ENCODE measurements around the gene RHBDL2. TPM values are rescaled to one million over a fixed set of nuclear protein-coding genes. Genes with fewer than 3 reads are reported as not detected.

Gene RHBDL2
- total and polyA plus RNA-seq, 2 of the 4 experiments (the other 2 are of a cell fraction) = 0.36 to 0.38 TPM

- CTCF ChIA-PET = no interaction called here
- no TSS peak for BruUV-seq (replicated peaks)
- in situ Hi-C loops (cut with MboI; ENCODE audit: low sequenced_read_pairs) = no loop called here
These were observed 49.4 kb upstream of the RHBDL2 start, which contains the start of gene AKIRIN1 for GRCh38 chr1:38990738-38991637. Gene AKIRIN1 (plus strand): TSS chr1:38991276. CDS start chr1:38991381, 105 bp downstream.

More at GRCh38 chr1:38990738-38991637, 49.4 kb upstream of the RHBDL2 start, which contains the start of gene AKIRIN1:
- peaks cover 1% of the 10 kb centered on the region for H3K36me3 ChIP-seq (ENCODE audit: control insufficient read depth, insufficient read depth, low read length)
- peak within 1 kb of the TSS; percentile 30; the same call in 1 of the 2 replicates for H2AK5ac ChIP-seq (ENCODE audit: low read depth, low read length)
- H3K4ac ChIP-seq (ENCODE audit: low read depth, low read length) = peak within 1 kb of the TSS; percentile 85
- peak within 1 kb of the TSS; percentile 85 for H2BK5ac ChIP-seq (ENCODE audit: low read depth, low read length, poor library complexity, severe bottlenecking)
- peak within 1 kb of the TSS; percentile 45; the same call in 1 of the 2 replicates for H3K56ac ChIP-seq (ENCODE audit: extremely low read depth, insufficient read depth, low read length)
- POLR2A ChIA-PET (ENCODE audit: unreplicated experiment) = no interaction called here
- peak within 1 kb of the TSS; percentile 32 for H3K23ac ChIP-seq (ENCODE audit: low read depth, low read length)
- H3K27me3 ChIP-seq (ENCODE audit: control insufficient read depth, insufficient read depth, low read length) = no peaks in the 10 kb centered on the region
- peak within 1 kb of the TSS; percentile 85 for H2AFZ ChIP-seq (replicated peaks; ENCODE audit: low read length, poor library complexity)
- H3K9ac ChIP-seq (ENCODE audit: low read depth, low read length) = peak within 1 kb of the TSS; percentile 80
- H3K79me1 ChIP-seq (ENCODE audit: low read depth in 1 of 2, low read length in 2 of 2) = peaks cover 7 to 18% of the 10 kb centered on the region in 2 experiments; a peak in 2 of 4 replicates
- H2BK120ac ChIP-seq (ENCODE audit: low read depth, low read length) = peak within 1 kb of the TSS; percentile 28; the same call in 1 of the 2 replicates
- H4K20me1 ChIP-seq (ENCODE audit: insufficient read depth, low read length) = peaks cover 45% of the 10 kb centered on the region
- peak; percentile 94 for ATAC-seq (ENCODE audit: low read depth)
- peak within 1 kb of the TSS; percentile 45; the same call in 1 of the 3 replicates for H2BK15ac ChIP-seq (ENCODE audit: low read depth, low read length)
- DNase-seq = peak; percentile 95
- dilution Hi-C loops (cut with HindIII; ENCODE audit: low sequenced_read_pairs, unreplicated experiment) = no loop called here
- peak within 1 kb of the TSS; percentile 93 for H3K27ac ChIP-seq (ENCODE audit: insufficient read depth, low read length)
- H3K9me3 ChIP-seq (ENCODE audit: control insufficient read depth, insufficient read depth, low read length) = no peaks in the 10 kb centered on the region
- 0% methylated on average over 28 of the region's 76 CpGs; no CpG with 5 or more reads in 1 of the 2 experiments for WGBS, 2 experiments (ENCODE audit: extremely low coverage in 2 of 2, insufficient read length in 1 of 2)
- H4K91ac ChIP-seq (ENCODE audit: insufficient read depth, low read depth, low read length) = peak within 1 kb of the TSS; percentile 72
- peaks cover 3% of the 10 kb centered on the region; the same call in 1 of the 2 replicates for H3K9me1 ChIP-seq (ENCODE audit: insufficient read depth, low read length)
- peak within 1 kb of the TSS; percentile 98 for H3K4me2 ChIP-seq (ENCODE audit: low read depth, low read length)
- H3K18ac ChIP-seq (ENCODE audit: low read depth, low read length) = peak within 1 kb of the TSS; percentile 75
- peak within 1 kb of the TSS; percentile 90 for H4K5ac ChIP-seq (ENCODE audit: low read depth, low read length)
- peak within 1 kb of the TSS; percentile 74 for H3K14ac ChIP-seq (replicated peaks; ENCODE audit: low read depth, low read length)
- intact Hi-C loops (cut with micrococcal nuclease) = loop anchor here (2.0 kb wide), 1 partner anchor 132 kb away; the partner anchor contains the start of gene RRAGC
- TF ChIP-seq FOS (IDR thresholded peaks at IDR 0.05; ENCODE audit: low read depth, low read length) (no peak), BHLHE40 (IDR thresholded peaks at IDR 0.05; ENCODE audit: low read depth, low read length) (peak; percentile 99), RCOR1 (IDR thresholded peaks at IDR 0.05; ENCODE audit: insufficient replicate concordance, low read length) (no peak), MAFK (IDR thresholded peaks at IDR 0.05; ENCODE audit: low read depth, low read length) (no peak), SMC3 (IDR thresholded peaks at IDR 0.05; ENCODE audit: low read depth, low read length) (no peak), MAZ (IDR thresholded peaks at IDR 0.05; ENCODE audit: borderline replicate concordance, low read depth, low read length) (peak; percentile 79; the same call in 1 of the 2 replicates), CHD1 (IDR thresholded peaks at IDR 0.05; ENCODE audit: low read depth, low read length) (peak; percentile 100; the same call in 1 of the 2 replicates), POLR2A (IDR thresholded peaks at IDR 0.05; ENCODE audit: low read depth, low read length) (peak; percentile 98)
- TF ChIP-seq, protein P1, sequence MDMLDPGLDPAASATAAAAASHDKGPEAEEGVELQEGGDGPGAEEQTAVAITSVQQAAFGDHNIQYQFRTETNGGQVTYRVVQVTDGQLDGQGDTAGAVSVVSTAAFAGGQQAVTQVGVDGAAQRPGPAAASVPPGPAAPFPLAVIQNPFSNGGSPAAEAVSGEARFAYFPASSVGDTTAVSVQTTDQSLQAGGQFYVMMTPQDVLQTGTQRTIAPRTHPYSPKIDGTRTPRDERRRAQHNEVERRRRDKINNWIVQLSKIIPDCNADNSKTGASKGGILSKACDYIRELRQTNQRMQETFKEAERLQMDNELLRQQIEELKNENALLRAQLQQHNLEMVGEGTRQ (IDR thresholded peaks at IDR 0.05; ENCODE audit: low read depth, low read length) = no peak
- TF ChIP-seq, protein P2, sequence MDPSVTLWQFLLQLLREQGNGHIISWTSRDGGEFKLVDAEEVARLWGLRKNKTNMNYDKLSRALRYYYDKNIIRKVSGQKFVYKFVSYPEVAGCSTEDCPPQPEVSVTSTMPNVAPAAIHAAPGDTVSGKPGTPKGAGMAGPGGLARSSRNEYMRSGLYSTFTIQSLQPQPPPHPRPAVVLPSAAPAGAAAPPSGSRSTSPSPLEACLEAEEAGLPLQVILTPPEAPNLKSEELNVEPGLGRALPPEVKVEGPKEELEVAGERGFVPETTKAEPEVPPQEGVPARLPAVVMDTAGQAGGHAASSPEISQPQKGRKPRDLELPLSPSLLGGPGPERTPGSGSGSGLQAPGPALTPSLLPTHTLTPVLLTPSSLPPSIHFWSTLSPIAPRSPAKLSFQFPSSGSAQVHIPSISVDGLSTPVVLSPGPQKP (IDR thresholded peaks at IDR 0.05; ENCODE audit: borderline replicate concordance, low read depth, low read length) = 0 out of 2 replicates have a peak, but pooled peaks have one; percentile 53
- peak within 1 kb of the TSS; percentile 91 to 94 for H4K8ac ChIP-seq (ENCODE audit: low read depth in 2 of 2, low read length in 2 of 2)
- peak within 1 kb of the TSS; percentile 85 for H3K4me3 ChIP-seq (ENCODE audit: insufficient read depth, low read depth, low read length)
- no peak within 1 kb of the TSS; the same call in 1 of the 2 replicates for H2BK20ac ChIP-seq (ENCODE audit: low read depth, low read length)
- peak within 1 kb of the TSS; percentile 92 for H2AK9ac ChIP-seq (replicated peaks; ENCODE audit: low read depth, low read length, poor library complexity)
- H3K4me1 ChIP-seq (ENCODE audit: control insufficient read depth, insufficient read depth, low read length) = peaks cover 11% of the 10 kb centered on the region

Measured in IMR-90 (cell line).